ENCODE data around the gene AFF2. TPM values are rescaled to one million over a fixed set of nuclear protein-coding genes. Genes with fewer than 3 reads are reported as not detected.

The AFF2 gene
- total and polyA plus RNA-seq, 2 donors (not counting 3 experiments of a cell fraction or from before 2014, with no cell fraction given), result 0.03 to 0.07 TPM

- FAIRE-seq, result no peak
- no peaks in the 10 kb centered on the region for H3K9me1 ChIP-seq (replicated peaks; ENCODE audit: control insufficient read depth, extremely low read depth, insufficient read depth, low read length)
- H3K4me2 ChIP-seq (ENCODE audit: insufficient read depth, low read length), result no peak overlapping the region
- intact Hi-C loops (cut with micrococcal nuclease) (no loop called here), dilution Hi-C loops (cut with MboI; ENCODE audit: extremely low pct_ligation_motif_present, low sequenced_read_pairs) (no loop called here)
- no peaks in the 10 kb centered on the region for H4K20me1 ChIP-seq (replicated peaks; ENCODE audit: control insufficient read depth, extremely low read depth, insufficient read depth, low read length)
- no peak overlapping the region for H3K4me3 ChIP-seq (replicated peaks in 1 of 3; ENCODE audit: insufficient read depth in 1 of 3, low read depth in 1 of 3, low read length in 3 of 3)
- no peaks in the 10 kb centered on the region for H3K36me3 ChIP-seq (ENCODE audit: control insufficient read depth in 2 of 2, extremely low read depth in 1 of 2, insufficient read depth in 2 of 2, low read length in 2 of 2)
- CTCF ChIA-PET, result no interaction called here
- no peak for TF ChIP-seq MYC (IDR thresholded peaks at IDR 0.05; ENCODE audit: low read depth, low read length)
- no peak for TF ChIP-seq POLR2A (IDR thresholded peaks at IDR 0.05; ENCODE audit: low read depth, low read length)
- no peaks in the 10 kb centered on the region for H3K27me3 ChIP-seq (ENCODE audit: control insufficient read depth in 2 of 2, insufficient read depth in 2 of 2, low read length in 2 of 2)
- no peak for DNase-seq (ENCODE audit: low read depth, low spot score)
- no peak overlapping the region for H3K9ac ChIP-seq (replicated peaks; ENCODE audit: extremely low read depth, insufficient read depth, low read length)
- POLR2A ChIA-PET, result no interaction called here
- H2AFZ ChIP-seq (ENCODE audit: low read depth, low read length), result no peak overlapping the region
- BruUV-seq (replicated peaks), result no TSS peak
- H3K79me2 ChIP-seq (ENCODE audit: control insufficient read depth, insufficient read depth, low read length), result no peaks in the 10 kb centered on the region
- no peaks in the 10 kb centered on the region for H3K4me1 ChIP-seq (ENCODE audit: control insufficient read depth, extremely low read depth, insufficient read depth, low read length)
- no peak overlapping the region for H3K27ac ChIP-seq (ENCODE audit: insufficient read depth, low read depth, low read length)
- H3K9me3 ChIP-seq (replicated peaks; ENCODE audit: control insufficient read depth, insufficient read depth, low read length), result no peaks in the 10 kb centered on the region
Measured at GRCh38 chrX:148979786-148980185, 479.4 kb downstream of the AFF2 start.

GRCh38 chrX:148984238-148984637, 483.8 kb downstream of the AFF2 start:
- Histone ChIP-seq H3K9me1 (replicated peaks; ENCODE audit: control insufficient read depth, extremely low read depth, insufficient read depth, low read length) (no peaks in the 10 kb centered on the region), H3K27ac (ENCODE audit: insufficient read depth, low read depth, low read length) (no peak overlapping the region), H4K20me1 (replicated peaks; ENCODE audit: control insufficient read depth, extremely low read depth, insufficient read depth, low read length) (no peaks in the 10 kb centered on the region), H3K27me3 (ENCODE audit: control insufficient read depth in 2 of 2, insufficient read depth in 2 of 2, low read length in 2 of 2) (no peaks in the 10 kb centered on the region), H3K4me2 (ENCODE audit: insufficient read depth, low read length) (no peak overlapping the region), H3K9ac (replicated peaks; ENCODE audit: extremely low read depth, insufficient read depth, low read length) (no peak overlapping the region), H2AFZ (ENCODE audit: low read depth, low read length) (no peak overlapping the region), H3K79me2 (ENCODE audit: control insufficient read depth, insufficient read depth, low read length) (no peaks in the 10 kb centered on the region), H3K4me1 (ENCODE audit: control insufficient read depth, extremely low read depth, insufficient read depth, low read length) (no peaks in the 10 kb centered on the region), H3K4me3 (replicated peaks in 1 of 3; ENCODE audit: insufficient read depth in 1 of 3, low read depth in 1 of 3, low read length in 3 of 3) (no peak overlapping the region), H3K36me3 (ENCODE audit: control insufficient read depth in 2 of 2, extremely low read depth in 1 of 2, insufficient read depth in 2 of 2, low read length in 2 of 2) (no peaks in the 10 kb centered on the region), H3K9me3 (replicated peaks; ENCODE audit: control insufficient read depth, insufficient read depth, low read length) (no peaks in the 10 kb centered on the region)
- intact Hi-C loops (cut with micrococcal nuclease), result no loop called here
- POLR2A ChIA-PET, result no interaction called here
- FAIRE-seq, result no peak
- no TSS peak for BruUV-seq (replicated peaks)
- CTCF ChIA-PET, result no interaction called here
- no peak for TF ChIP-seq MYC (IDR thresholded peaks at IDR 0.05; ENCODE audit: low read depth, low read length)
- no peak for TF ChIP-seq JUN (IDR thresholded peaks at IDR 0.05; ENCODE audit: borderline replicate concordance, insufficient read depth, insufficient read length, low read depth)
- no peak for TF ChIP-seq CTCF (IDR thresholded peaks at IDR 0.05; ENCODE audit: extremely low read depth in 1 of 2, insufficient read depth in 1 of 2, low read depth in 1 of 2, low read length in 2 of 2)
- no peak for TF ChIP-seq FOS (IDR thresholded peaks at IDR 0.05; ENCODE audit: borderline replicate concordance, insufficient read depth, low read length)
- TF ChIP-seq POLR2A (IDR thresholded peaks at IDR 0.05; ENCODE audit: low read depth, low read length), result no peak
- no peak for TF ChIP-seq EZH2 (IDR thresholded peaks at IDR 0.05; ENCODE audit: borderline replicate concordance, low read depth, low read length, severe bottlenecking)
- TF ChIP-seq MAX (IDR thresholded peaks at IDR 0.05; ENCODE audit: insufficient read depth, insufficient read length), result no peak
- TF ChIP-seq POLR2AphosphoS5 (IDR thresholded peaks at IDR 0.05; ENCODE audit: insufficient read depth, low read depth, low read length), result no peak
- no peak for TF ChIP-seq GATA2 (IDR thresholded peaks at IDR 0.05; ENCODE audit: insufficient read depth, insufficient read length, low read depth, low read length)
- no peak for DNase-seq (ENCODE audit: low read depth, low spot score)
- dilution Hi-C loops (cut with MboI; ENCODE audit: extremely low pct_ligation_motif_present, low sequenced_read_pairs), result no loop called here

Measured in endothelial cell of umbilical vein (primary cell).